GM13977 (cell line): ENCODE results near the gene OXT.

Experiments used
- DNase-seq: peaks from one replicate; pipeline ENCODE4 v3.0.0; 2012; ENCODE audit warnings: low spot score
- CTCF ChIP-seq: IDR thresholded peaks from 2 replicates; pipeline ENCODE4 v1.5.1; 2012; ENCODE audit warnings: mild to moderate bottlenecking, control low read depth; ENCODE audit not compliant: insufficient read depth; ENCODE audit errors: extremely low read depth, missing control alignments
- in situ Hi-C: fragments of 300-500 bp; cut with MboI; formaldehyde crosslinking; loops from one replicate; pipeline ENCODE4 v1.12.0; 2022; ENCODE audit warnings: low sequenced_read_pairs, low pct_unique_long_range_greater_than_20kb, mixed read lengths, inconsistent platforms; ENCODE audit not compliant: unreplicated experiment

The OXT gene

GRCh38 chr20:3037654-3038053 is 33.8 kb upstream of the OXT start:
- DNase-seq: no peak
- no peak for TF ChIP-seq CTCF
- in situ Hi-C loops: no loop called here

- in situ Hi-C loops: no loop called here
- no peak for TF ChIP-seq CTCF
- no peak for DNase-seq
Measured at GRCh38 chr20:3038454-3038853, 33.0 kb upstream of the OXT start.

- DNase-seq: no peak
- in situ Hi-C loops: no loop called here
- no peak for TF ChIP-seq CTCF
Measured at GRCh38 chr20:3039426-3039825, 32.0 kb upstream of the OXT start.

GRCh38 chr20:3040086-3040485 is 31.3 kb upstream of the OXT start:
- in situ Hi-C loops: no loop called here

GRCh38 chr20:3041854-3042409 is 29.5 kb upstream of the OXT start:
- in situ Hi-C loops: no loop called here
- no peak for TF ChIP-seq CTCF
- DNase-seq: no peak

More at GRCh38 chr20:3040086-3040485, 31.3 kb upstream of the OXT start:
- no peak for DNase-seq
- TF ChIP-seq CTCF: no peak

- in situ Hi-C loops: no loop called here
- no peak for TF ChIP-seq CTCF
- DNase-seq: no peak
Measured at GRCh38 chr20:3042625-3043024, 28.8 kb upstream of the OXT start.

- in situ Hi-C loops: no loop called here
- TF ChIP-seq CTCF: no peak
- DNase-seq: no peak
Measured at GRCh38 chr20:3043322-3043721, 28.1 kb upstream of the OXT start, which contains the start of gene GNRH2. TSS of gene GNRH2 (plus strand) at chr20:3043622. CDS start at chr20:3044415, 793 bp downstream.
